Endothelial cell of umbilical vein (primary cell): Measurements from ENCODE around the gene APEH.

Source experiments
- EZH2 ChIP-seq: IDR thresholded peaks from 2 replicates; pipeline ENCODE4 v1.6.1; 2012; ENCODE audit warnings: borderline replicate concordance, low read depth, mild to moderate bottlenecking, moderate library complexity, low read length, inconsistent platforms; ENCODE audit not compliant: severe bottlenecking
- FOS ChIP-seq: IDR thresholded peaks from 2 replicates; pipeline ENCODE4 v1.6.1; 2011; ENCODE audit warnings: mild to moderate bottlenecking, low read length, moderate library complexity, borderline replicate concordance; ENCODE audit not compliant: insufficient read depth
- GATA2 ChIP-seq: IDR thresholded peaks from 2 replicates; pipeline ENCODE4 v1.7.0; 2011; ENCODE audit warnings: low read depth, mild to moderate bottlenecking, moderate library complexity, mixed read lengths, low read length; ENCODE audit not compliant: insufficient read length, insufficient read depth
- JUN ChIP-seq: IDR thresholded peaks from 2 replicates; pipeline ENCODE4 v1.6.1; 2011; ENCODE audit warnings: borderline replicate concordance, low read depth; ENCODE audit not compliant: insufficient read length, insufficient read depth
- POLR2A ChIP-seq: IDR thresholded peaks from 2 replicates; pipeline ENCODE4 v1.6.1; 2012; ENCODE audit warnings: low read depth, mild to moderate bottlenecking, control low read depth, low read length
- POLR2AphosphoS5 ChIP-seq: IDR thresholded peaks from 2 replicates; pipeline ENCODE4 v1.6.1; 2012; ENCODE audit warnings: low read depth, mild to moderate bottlenecking, control low read depth, low read length, moderate library complexity; ENCODE audit not compliant: insufficient read depth
- TF ChIP-seq, protein P1 (sequence below), 2 donors: IDR thresholded peaks; 1 replicate in 1 of 2; 2 replicates in 1 of 2; pipeline ENCODE4 v1.5.1; 2011; ENCODE audit warnings: low read length in 2 of 2, mild to moderate bottlenecking in 2 of 2, moderate library complexity in 2 of 2, control low read depth in 1 of 2, inconsistent platforms in 1 of 2, low read depth in 1 of 2; ENCODE audit not compliant: insufficient read depth in 1 of 2; ENCODE audit errors: extremely low read depth in 1 of 2
- TF ChIP-seq, protein P2 (sequence below): IDR thresholded peaks from 2 replicates; pipeline ENCODE4 v1.6.1; 2011; ENCODE audit not compliant: insufficient read depth, insufficient read length

DNA sequence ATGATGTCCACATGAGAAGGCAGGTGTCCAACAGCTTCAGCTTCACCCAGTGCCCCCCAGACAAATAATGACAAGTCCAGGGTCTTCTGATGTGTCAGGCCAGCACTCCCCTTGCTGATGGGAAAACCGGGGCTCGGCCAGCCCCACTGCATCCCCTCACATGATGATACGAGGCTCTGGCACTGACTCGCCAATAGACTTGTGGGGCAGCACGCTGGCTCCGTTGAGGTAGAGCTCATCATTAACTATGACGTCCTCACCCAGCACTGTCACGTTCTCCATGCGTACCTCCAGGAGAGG is 47.4 kb downstream of the APEH start:
- TF ChIP-seq, protein P1, sequence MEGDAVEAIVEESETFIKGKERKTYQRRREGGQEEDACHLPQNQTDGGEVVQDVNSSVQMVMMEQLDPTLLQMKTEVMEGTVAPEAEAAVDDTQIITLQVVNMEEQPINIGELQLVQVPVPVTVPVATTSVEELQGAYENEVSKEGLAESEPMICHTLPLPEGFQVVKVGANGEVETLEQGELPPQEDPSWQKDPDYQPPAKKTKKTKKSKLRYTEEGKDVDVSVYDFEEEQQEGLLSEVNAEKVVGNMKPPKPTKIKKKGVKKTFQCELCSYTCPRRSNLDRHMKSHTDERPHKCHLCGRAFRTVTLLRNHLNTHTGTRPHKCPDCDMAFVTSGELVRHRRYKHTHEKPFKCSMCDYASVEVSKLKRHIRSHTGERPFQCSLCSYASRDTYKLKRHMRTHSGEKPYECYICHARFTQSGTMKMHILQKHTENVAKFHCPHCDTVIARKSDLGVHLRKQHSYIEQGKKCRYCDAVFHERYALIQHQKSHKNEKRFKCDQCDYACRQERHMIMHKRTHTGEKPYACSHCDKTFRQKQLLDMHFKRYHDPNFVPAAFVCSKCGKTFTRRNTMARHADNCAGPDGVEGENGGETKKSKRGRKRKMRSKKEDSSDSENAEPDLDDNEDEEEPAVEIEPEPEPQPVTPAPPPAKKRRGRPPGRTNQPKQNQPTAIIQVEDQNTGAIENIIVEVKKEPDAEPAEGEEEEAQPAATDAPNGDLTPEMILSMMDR (IDR thresholded peaks at IDR 0.05; ENCODE audit: extremely low read depth in 1 of 2, insufficient read depth in 1 of 2, low read depth in 1 of 2, low read length in 2 of 2): no peak
- no peak for TF ChIP-seq POLR2A
- TF ChIP-seq POLR2AphosphoS5: no peak
- TF ChIP-seq EZH2: no peak
- no peak for TF ChIP-seq JUN
- TF ChIP-seq, protein P2, sequence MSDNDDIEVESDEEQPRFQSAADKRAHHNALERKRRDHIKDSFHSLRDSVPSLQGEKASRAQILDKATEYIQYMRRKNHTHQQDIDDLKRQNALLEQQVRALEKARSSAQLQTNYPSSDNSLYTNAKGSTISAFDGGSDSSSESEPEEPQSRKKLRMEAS: no peak
- no peak for TF ChIP-seq GATA2
- no peak for TF ChIP-seq FOS
